Endothelial cell (in vitro differentiated cells): ENCODE data around the gene ID1. TPM values are rescaled to one million over a fixed set of nuclear protein-coding genes. Genes with fewer than 3 reads are reported as not detected.
A peak's percentile ranks its signal among the peaks of the same experiment; 100 is the strongest.

Source experiments
- DNase-seq: peaks from one replicate; pipeline ENCODE4 v3.0.0; 2021; ENCODE audit warnings: low spot score
- H3K27ac Mint-ChIP-seq: one replicate; pipeline ENCODE4 v1.8.0; 2021; ENCODE audit warnings: mixed read lengths, inconsistent platforms; ENCODE audit not compliant: unreplicated experiment
- H3K27me3 Mint-ChIP-seq: one replicate; pipeline ENCODE4 v1.8.0; 2021; ENCODE audit warnings: mild to moderate bottlenecking, moderate library complexity, mixed read lengths, inconsistent platforms; ENCODE audit not compliant: unreplicated experiment
- H3K36me3 Mint-ChIP-seq: one replicate; pipeline ENCODE4 v1.8.0; 2021; ENCODE audit warnings: mild to moderate bottlenecking, low read depth, mixed read lengths, inconsistent platforms; ENCODE audit not compliant: unreplicated experiment
- H3K4me1 Mint-ChIP-seq: one replicate; pipeline ENCODE4 v1.8.0; 2021; ENCODE audit warnings: mild to moderate bottlenecking, mixed read lengths, inconsistent platforms; ENCODE audit not compliant: unreplicated experiment
- H3K4me3 Mint-ChIP-seq: one replicate; pipeline ENCODE4 v1.8.0; 2021; ENCODE audit warnings: mild to moderate bottlenecking, mixed read lengths, inconsistent platforms; ENCODE audit not compliant: unreplicated experiment
- H3K9me3 Mint-ChIP-seq: one replicate; pipeline ENCODE4 v1.8.0; 2021; ENCODE audit warnings: mixed read lengths, inconsistent platforms; ENCODE audit not compliant: unreplicated experiment
- CTCF ChIP-seq: fragments of 200-600 bp; sonication (generic); IDR thresholded peaks from one replicate; pipeline ENCODE4 v1.5.0; 2021; ENCODE audit warnings: antibody characterized with exemption; ENCODE audit not compliant: unreplicated experiment
- total RNA-seq: library from RNA; stranded (reverse); fragmentation: NEBNext Ultra II Directional; extraction: Animal tissue kit (Norgen Biotek cat#: 25700); gene quantifications from one replicate; pipeline ENCODE4 v1.2.1, GENCODE V29; 2021; ENCODE audit not compliant: unreplicated experiment

Gene ID1
- total RNA-seq, 1 donor from 2014 or later = 85.2 TPM

DNA sequence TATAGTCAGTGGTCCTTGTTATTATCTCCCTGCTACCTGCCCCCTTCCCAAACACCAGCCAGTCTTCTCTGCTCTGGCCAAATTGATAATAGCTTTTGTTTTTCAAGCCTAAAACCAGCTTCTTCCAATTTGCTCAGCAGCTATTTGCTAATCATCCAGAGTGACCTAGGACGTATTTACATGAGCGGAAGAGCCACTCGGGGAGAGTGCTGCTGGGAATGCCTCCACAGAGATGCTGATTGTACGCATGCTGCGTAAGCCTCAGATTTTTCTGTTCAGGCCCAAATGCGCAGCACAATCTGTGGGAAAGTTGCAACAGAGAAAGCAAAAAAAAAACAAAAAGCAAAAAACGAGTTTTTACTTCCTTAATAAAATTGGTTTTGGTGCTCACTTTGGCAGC, 24.4 kb upstream of the ID1 start:
- DNase-seq = no peak
- H3K9me3 Mint-ChIP-seq = no peaks in the 10 kb centered on the region
- peaks cover 9% of the 10 kb centered on the region for H3K4me1 Mint-ChIP-seq
- peaks cover 3% of the 10 kb centered on the region for H3K27me3 Mint-ChIP-seq
- no peak overlapping the region for H3K27ac Mint-ChIP-seq
- H3K4me3 Mint-ChIP-seq = no peak overlapping the region
- peaks cover 14% of the 10 kb centered on the region for H3K36me3 Mint-ChIP-seq
- no peak for TF ChIP-seq CTCF

DNA sequence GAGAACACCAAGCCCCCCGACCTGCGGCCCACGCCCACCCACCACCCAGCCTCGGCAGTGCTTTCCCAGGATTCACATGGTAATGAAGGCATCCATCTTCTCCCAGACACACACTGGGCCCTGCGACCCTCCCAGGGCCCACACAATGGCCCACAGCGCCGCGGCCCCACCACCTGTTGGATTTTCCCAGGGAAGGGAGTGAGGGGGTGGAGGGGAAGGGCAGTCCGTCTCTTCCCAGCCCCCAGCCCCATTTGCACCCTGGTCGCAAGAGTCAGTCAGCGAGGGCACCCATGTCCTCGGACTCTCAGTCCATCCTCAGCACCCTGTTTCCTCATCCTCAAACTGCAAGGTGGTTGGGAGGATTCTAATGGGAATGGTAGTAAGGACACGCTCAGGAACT, 23.7 kb upstream of the ID1 start:
- no peak for TF ChIP-seq CTCF
- Mint-ChIP-seq H3K9me3 (no peaks in the 10 kb centered on the region), H3K27me3 (peaks cover 3% of the 10 kb centered on the region), H3K36me3 (peaks cover 14% of the 10 kb centered on the region), H3K4me3 (no peak overlapping the region), H3K4me1 (peaks cover 10% of the 10 kb centered on the region), H3K27ac (no peak overlapping the region)
- no peak for DNase-seq

DNA sequence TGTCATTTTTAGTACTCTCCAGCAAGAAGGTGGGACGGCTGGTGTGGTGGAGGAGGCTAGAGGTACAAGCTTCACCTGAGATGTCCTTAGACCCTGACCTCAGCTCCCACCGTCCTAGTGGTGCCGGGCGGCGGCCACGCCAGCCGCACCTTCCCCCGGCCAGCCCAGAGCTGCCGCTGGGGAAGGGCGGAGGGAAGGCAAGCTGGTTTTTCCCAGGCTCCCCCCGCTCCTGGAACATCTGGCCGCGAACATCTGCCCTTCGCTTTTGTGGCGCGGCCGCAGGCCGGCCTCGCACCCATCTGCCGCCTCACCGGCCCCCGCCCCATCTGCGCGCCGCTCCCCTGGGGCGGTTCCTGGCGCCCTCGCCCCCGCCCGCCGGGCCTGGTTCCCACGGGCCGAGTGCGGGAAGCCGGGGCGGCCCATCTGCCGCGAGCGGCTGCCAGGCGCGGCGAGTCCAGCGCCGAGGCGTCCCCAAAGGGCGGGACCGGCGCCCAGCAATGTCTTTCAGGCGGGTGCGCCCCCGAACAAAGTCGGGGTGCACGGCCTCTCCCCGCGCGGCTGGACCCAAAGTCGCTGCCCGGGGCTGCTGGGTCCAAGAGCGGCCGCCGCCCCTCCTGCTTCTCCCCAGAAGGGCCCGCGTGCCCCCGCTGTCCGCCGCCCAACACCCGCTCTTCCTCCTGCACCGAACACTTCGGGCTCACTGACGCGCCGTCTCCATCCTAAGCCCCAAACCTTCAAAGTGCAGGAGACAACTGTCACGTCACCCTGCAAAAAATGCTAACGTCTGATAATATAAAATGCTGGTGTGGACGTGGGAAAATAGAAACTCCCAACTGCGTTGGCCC, 17.3 kb upstream of the ID1 start:
- no peaks in the 10 kb centered on the region for H3K36me3 Mint-ChIP-seq

DNA sequence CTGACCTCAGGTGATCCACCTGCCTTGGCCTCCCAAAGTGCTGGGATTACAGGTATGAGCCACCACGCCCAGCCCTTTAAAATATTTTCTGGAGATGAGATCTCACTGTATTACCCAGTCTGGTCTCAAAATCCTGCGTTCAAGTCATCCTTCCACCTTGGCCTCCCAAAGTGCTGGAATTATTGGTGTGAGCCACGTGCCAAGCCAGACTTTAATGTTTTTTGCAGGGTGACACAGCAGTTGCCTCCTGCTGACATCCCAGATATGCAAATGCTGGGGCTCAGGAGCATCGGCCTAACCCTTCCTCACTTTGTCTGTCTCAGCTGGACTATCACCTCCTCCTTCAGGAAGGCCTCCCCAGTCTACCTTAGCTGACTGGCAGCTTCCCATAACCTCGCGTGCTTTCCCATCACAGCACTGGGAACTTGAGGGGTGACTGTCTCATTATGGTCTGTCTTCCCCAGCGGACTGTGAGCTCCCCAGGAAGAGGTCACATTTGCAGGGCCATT, 14.3 kb upstream of the ID1 start:
- no peaks in the 10 kb centered on the region for H3K36me3 Mint-ChIP-seq
- H3K27ac Mint-ChIP-seq = no peak overlapping the region
- no peaks in the 10 kb centered on the region for H3K9me3 Mint-ChIP-seq
- DNase-seq = no peak
- H3K4me1 Mint-ChIP-seq = peaks cover 25% of the 10 kb centered on the region
- H3K27me3 Mint-ChIP-seq = peaks cover 18% of the 10 kb centered on the region
- TF ChIP-seq CTCF = no peak
- no peak overlapping the region for H3K4me3 Mint-ChIP-seq

More for the DNA sequence above, 17.3 kb upstream of the ID1 start:
- no peak for DNase-seq
- H3K9me3 Mint-ChIP-seq = no peaks in the 10 kb centered on the region
- H3K4me1 Mint-ChIP-seq = peaks cover 15% of the 10 kb centered on the region
- peak overlapping the region; percentile 86 for H3K4me3 Mint-ChIP-seq
- H3K27me3 Mint-ChIP-seq = peaks cover 6% of the 10 kb centered on the region
- TF ChIP-seq CTCF = no peak
- H3K27ac Mint-ChIP-seq = peak overlapping the region; percentile 40
